Loucy (cell line): ENCODE data around the gene NMT1.
A peak's percentile ranks its signal among the peaks of the same experiment; 100 is the strongest.

ENCODE experiments used
- H2AFZ ChIP-seq: fragments of 200-600 bp; sonication (generic); 2 replicates; pipeline ENCODE4 v1.6.0; 2016; ENCODE audit warnings: antibody characterized with exemption, mild to moderate bottlenecking, low read length, moderate library complexity
- H3F3A ChIP-seq: fragments of 200-600 bp; 2 replicates; pipeline ENCODE4 v1.6.0; 2016; ENCODE audit warnings: antibody characterized with exemption, low read depth, mild to moderate bottlenecking
- H3K27me3 ChIP-seq: fragments of 200-600 bp; sonication (generic); 2 replicates; pipeline ENCODE4 v1.6.1; 2014; ENCODE audit warnings: low read length, mild to moderate bottlenecking; ENCODE audit not compliant: insufficient read depth, poor library complexity, severe bottlenecking
- H3K36me3 ChIP-seq: fragments of 200-600 bp; sonication (generic); 2 replicates; pipeline ENCODE4 v1.6.1; 2016; ENCODE audit warnings: low read length; ENCODE audit not compliant: insufficient read depth
- H3K4me1 ChIP-seq: fragments of 200-600 bp; sonication (generic); 2 replicates; pipeline ENCODE4 v1.5.1; 2014; ENCODE audit warnings: low read length, mild to moderate bottlenecking; ENCODE audit not compliant: insufficient read depth, poor library complexity, severe bottlenecking
- H3K4me2 ChIP-seq: fragments of 200-600 bp; sonication (generic); 2 replicates; pipeline ENCODE4 v1.6.0; 2014; ENCODE audit warnings: antibody characterized with exemption, low read length, low read depth, mild to moderate bottlenecking; ENCODE audit not compliant: poor library complexity, severe bottlenecking
- H3K4me3 ChIP-seq: fragments of 200-600 bp; sonication (generic); 2 replicates; pipeline ENCODE4 v1.5.1; 2014; ENCODE audit warnings: low read length, mild to moderate bottlenecking, mixed read lengths; ENCODE audit not compliant: poor library complexity, severe bottlenecking
- H3K79me2 ChIP-seq: fragments of 200-600 bp; sonication (generic); 2 replicates; pipeline ENCODE4 v1.6.1; 2014; ENCODE audit warnings: low read length; ENCODE audit not compliant: insufficient read depth
- H3K9ac ChIP-seq: fragments of 200-600 bp; sonication (generic); 2 replicates; pipeline ENCODE4 v1.6.0; 2014; ENCODE audit warnings: mild to moderate bottlenecking, low read depth, low read length, moderate library complexity; ENCODE audit not compliant: poor library complexity, severe bottlenecking
- H3K9me2 ChIP-seq: fragments of 200-600 bp; sonication (generic); replicated peaks from 2 replicates; pipeline ENCODE4 v1.6.1; 2016; ENCODE audit warnings: low read depth, low read length, mixed read lengths
- H3K9me3 ChIP-seq: fragments of 200-600 bp; sonication (generic); 2 replicates; pipeline ENCODE4 v1.6.1; 2014; ENCODE audit warnings: mild to moderate bottlenecking, antibody characterized with exemption, low read length, low read depth; ENCODE audit not compliant: insufficient read depth
- H4K20me1 ChIP-seq: fragments of 200-600 bp; sonication (generic); 2 replicates; pipeline ENCODE4 v1.6.0; 2014; ENCODE audit warnings: antibody characterized with exemption, low read length, mild to moderate bottlenecking; ENCODE audit not compliant: insufficient read depth, poor library complexity, severe bottlenecking
- CTCF ChIP-seq: fragments of 200-600 bp; sonication (generic); conservative IDR thresholded peaks from 2 replicates; pipeline ENCODE4 v1.5.1; 2014; ENCODE audit warnings: mild to moderate bottlenecking, antibody characterized with exemption, low read length
- EZH2phosphoT487 ChIP-seq: fragments of 200-600 bp; IDR thresholded peaks from 2 replicates; pipeline ENCODE4 v1.6.1; 2018; ENCODE audit warnings: antibody characterized with exemption, mild to moderate bottlenecking, moderate library complexity, borderline replicate concordance

Gene NMT1

GRCh38 chr17:45052052-45052772, 8.9 kb upstream of the NMT1 start:
- Histone ChIP-seq H4K20me1 (no peaks in the 10 kb centered on the region), H3K4me1 (peaks cover 16% of the 10 kb centered on the region), H3K9ac (peak overlapping the region; percentile 94), H3K4me3 (peak overlapping the region; percentile 79), H3K79me2 (peaks cover 31% of the 10 kb centered on the region), H3K36me3 (no peaks in the 10 kb centered on the region), H3K9me2 (no peaks in the 10 kb centered on the region), H3K9me3 (no peaks in the 10 kb centered on the region), H3F3A (no peaks in the 10 kb centered on the region; the same call in 1 of the 2 replicates), H3K27me3 (no peaks in the 10 kb centered on the region), H2AFZ (0 out of 2 replicates have a peak overlapping the region, but pooled peaks have one; percentile 34), H3K4me2 (peak overlapping the region; percentile 65)
- no peak for TF ChIP-seq EZH2phosphoT487
- no peak for TF ChIP-seq CTCF

DNA sequence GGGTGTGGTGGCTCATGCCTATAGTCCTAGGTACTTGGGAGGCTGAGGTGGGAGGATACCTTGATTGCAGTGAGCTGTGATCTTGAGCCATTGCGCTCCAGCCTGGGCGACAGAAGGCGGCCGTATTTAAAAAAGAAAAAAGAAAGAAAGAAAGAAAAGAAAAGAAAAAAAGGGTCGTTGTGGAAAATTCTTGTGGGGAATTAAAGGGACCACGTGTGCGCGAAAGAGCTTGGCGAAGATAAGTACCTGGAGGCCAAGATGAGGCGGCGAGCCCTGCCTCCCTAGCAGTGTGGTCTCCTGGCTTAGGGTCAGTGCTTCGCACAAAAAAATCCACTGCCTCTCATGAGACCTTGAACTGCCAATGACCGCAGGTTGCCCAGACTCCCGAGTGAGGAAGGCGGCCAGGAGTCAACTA, 728 bp upstream of the NMT1 start:
- peak overlapping the region; percentile 86 for H2AFZ ChIP-seq
- H4K20me1 ChIP-seq = peaks cover 32% of the 10 kb centered on the region
- H3F3A ChIP-seq = no peaks in the 10 kb centered on the region
- peak overlapping the region; percentile 93 for H3K9ac ChIP-seq
- no peaks in the 10 kb centered on the region for H3K36me3 ChIP-seq
- H3K4me1 ChIP-seq = peaks cover 28% of the 10 kb centered on the region
- peak overlapping the region; percentile 81 for H3K4me2 ChIP-seq
- H3K79me2 ChIP-seq = peaks cover 56% of the 10 kb centered on the region
- H3K27me3 ChIP-seq = no peaks in the 10 kb centered on the region
- peak overlapping the region; percentile 92 for H3K4me3 ChIP-seq
- no peaks in the 10 kb centered on the region for H3K9me3 ChIP-seq
- no peaks in the 10 kb centered on the region for H3K9me2 ChIP-seq
- TF ChIP-seq CTCF (no peak), EZH2phosphoT487 (no peak)

GRCh38 chr17:45061606-45062205, 589 bp downstream of the NMT1 start:
- peaks cover 37% of the 10 kb centered on the region for H4K20me1 ChIP-seq
- no peaks in the 10 kb centered on the region for H3K9me3 ChIP-seq
- no peaks in the 10 kb centered on the region for H3K27me3 ChIP-seq
- H3K9ac ChIP-seq = peak overlapping the region; percentile 77
- TF ChIP-seq EZH2phosphoT487 (no peak), CTCF (no peak)
- H3K4me1 ChIP-seq = peaks cover 28% of the 10 kb centered on the region
- H2AFZ ChIP-seq = peak overlapping the region; percentile 86
- no peaks in the 10 kb centered on the region for H3K9me2 ChIP-seq
- peaks cover 69% of the 10 kb centered on the region for H3K79me2 ChIP-seq
- peak overlapping the region; percentile 92 for H3K4me3 ChIP-seq
- no peaks in the 10 kb centered on the region for H3F3A ChIP-seq
- H3K36me3 ChIP-seq = no peaks in the 10 kb centered on the region
- peak overlapping the region; percentile 100 for H3K4me2 ChIP-seq
